Vagina (tissue), 2 donors: ENCODE measurements around the gene INPP4A. TPM values are rescaled to one million over a fixed set of nuclear protein-coding genes. Genes with fewer than 3 reads are reported as not detected.

Source experiments
- DNase-seq, 2 donors: peaks; one replicate each; pipeline ENCODE4 v3.0.0-alpha.2; 2017; ENCODE audit errors: extremely low spot score in 2 of 2
- H3K27ac ChIP-seq: fragments of 200-600 bp; sonication (generic); one replicate; pipeline ENCODE4 v1.5.1; 2019
- H3K27me3 ChIP-seq: fragments of 200-600 bp; sonication (generic); one replicate; pipeline ENCODE4 v1.5.1; 2019
- H3K36me3 ChIP-seq, 2 donors: fragments of 200-600 bp; sonication (generic); one replicate each; pipeline ENCODE4 v1.5.1; 2017 to 2019
- H3K4me1 ChIP-seq: fragments of 200-600 bp; sonication (generic); one replicate; pipeline ENCODE4 v1.5.1; 2019
- H3K4me3 ChIP-seq, 2 donors: fragments of 200-600 bp; sonication (generic); 1 replicate in 1 of 2; 2 replicates in 1 of 2; pipeline ENCODE4 v1.5.1; 2016 to 2019
- H3K9me3 ChIP-seq: fragments of 200-600 bp; sonication (generic); one replicate; pipeline ENCODE4 v1.5.1; 2019
- CTCF ChIP-seq, 3 experiments: fragments of 450-650 bp in 2 of 3; fragments of 200-600 bp in 1 of 3; sonication (generic) in 1 of 3; IDR thresholded peaks; one replicate each; pipeline ENCODE4 v1.5.1; 2017 to 2019; ENCODE audit warnings: antibody characterized with exemption in 3 of 3, mild to moderate bottlenecking in 2 of 3, moderate library complexity in 2 of 3
- POLR2A ChIP-seq, 2 donors: fragments of 450-650 bp; IDR thresholded peaks; one replicate each; pipeline ENCODE4 v1.6.1; 2017; ENCODE audit warnings: antibody characterized with exemption in 2 of 2, mild to moderate bottlenecking in 2 of 2, moderate library complexity in 2 of 2
- POLR2AphosphoS5 ChIP-seq, 2 donors: sonication (generic); formaldehyde crosslinking; IDR thresholded peaks; one replicate each; pipeline ENCODE4 v1.9.0; 2017; ENCODE audit warnings: antibody characterized with exemption in 2 of 2, mild to moderate bottlenecking in 2 of 2, low read depth in 1 of 2; ENCODE audit not compliant: insufficient read depth in 1 of 2
- intact Hi-C: fragments of 100-400 bp; cut with DNase I; formaldehyde crosslinking; loops from one replicate; pipeline ENCODE4 v1.15.1; 2023
- total RNA-seq: library from RNA; depleted of rRNA; stranded (reverse); fragments of >200 nt; gene quantifications from one replicate; pipeline ENCODE4 v1.2.3, GENCODE V29; 2016

INPP4A gene
- total RNA-seq, 1 donor from 2014 or later, result 38.1 TPM

GRCh38 chr2:98487806-98488189, 43.1 kb downstream of the INPP4A start:
- no peaks in the 10 kb centered on the region for H3K36me3 ChIP-seq
- no peak for DNase-seq
- no peaks in the 10 kb centered on the region for H3K9me3 ChIP-seq
- TF ChIP-seq CTCF (IDR thresholded peaks at IDR 0.05), result peak in 1 of 3 experiments; percentile 21
- TF ChIP-seq POLR2A (IDR thresholded peaks at IDR 0.05), result no peak
- peaks cover 46% of the 10 kb centered on the region for H3K4me1 ChIP-seq
- intact Hi-C loops, result no loop called here
- no peak overlapping the region for H3K4me3 ChIP-seq
- H3K27ac ChIP-seq, result no peak overlapping the region
- H3K27me3 ChIP-seq, result no peaks in the 10 kb centered on the region

DNA sequence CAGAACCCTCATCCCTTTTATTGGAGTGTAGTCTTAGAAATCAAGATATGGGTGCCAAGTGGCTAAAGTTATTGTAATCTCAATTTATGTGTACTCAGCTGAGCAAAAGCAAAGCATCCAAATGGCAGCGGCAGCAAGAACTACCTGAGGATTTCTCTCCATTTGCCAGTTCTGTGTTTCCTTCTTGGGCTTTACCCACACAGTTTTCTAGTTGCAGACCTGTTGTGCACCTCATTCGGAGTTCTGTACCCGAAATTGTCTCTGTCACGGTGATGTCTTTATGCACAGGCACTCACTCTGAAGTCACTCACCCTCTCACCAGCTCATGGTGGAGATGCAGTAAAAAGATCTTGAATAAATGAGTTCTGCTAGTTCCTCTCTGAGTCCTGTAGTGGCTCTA, 43.6 kb downstream of the INPP4A start:
- TF ChIP-seq POLR2A (IDR thresholded peaks at IDR 0.05), result no peak
- Histone ChIP-seq H3K27me3 (no peaks in the 10 kb centered on the region), H3K27ac (no peak overlapping the region), H3K4me1 (peaks cover 46% of the 10 kb centered on the region), H3K36me3 (no peaks in the 10 kb centered on the region), H3K9me3 (no peaks in the 10 kb centered on the region), H3K4me3 (no peak overlapping the region)
- DNase-seq, result no peak
- intact Hi-C loops, result no loop called here

GRCh38 chr2:98489486-98489885, 44.8 kb downstream of the INPP4A start:
- peak overlapping the region; percentile 66 for H3K27ac ChIP-seq
- TF ChIP-seq POLR2AphosphoS5 (IDR thresholded peaks at IDR 0.05; ENCODE audit: insufficient read depth in 1 of 2, low read depth in 1 of 2) (no peak), POLR2A (IDR thresholded peaks at IDR 0.05) (no peak), CTCF (IDR thresholded peaks at IDR 0.05) (no peak)

GRCh38 chr2:98489971-98490962, 45.6 kb downstream of the INPP4A start:
- Histone ChIP-seq H3K27me3 (no peaks in the 10 kb centered on the region), H3K36me3 (no peaks in the 10 kb centered on the region), H3K4me1 (peaks cover 46% of the 10 kb centered on the region), H3K9me3 (no peaks in the 10 kb centered on the region), H3K4me3 (no peak overlapping the region), H3K27ac (peak overlapping the region; percentile 66)
- DNase-seq, result no peak
- TF ChIP-seq CTCF (IDR thresholded peaks at IDR 0.05) (no peak), POLR2AphosphoS5 (IDR thresholded peaks at IDR 0.05; ENCODE audit: insufficient read depth in 1 of 2, low read depth in 1 of 2) (no peak), POLR2A (IDR thresholded peaks at IDR 0.05) (no peak)
- intact Hi-C loops, result no loop called here

More at GRCh38 chr2:98489486-98489885, 44.8 kb downstream of the INPP4A start:
- peaks cover 46% of the 10 kb centered on the region for H3K4me1 ChIP-seq
- H3K4me3 ChIP-seq, result no peak overlapping the region
- H3K27me3 ChIP-seq, result no peaks in the 10 kb centered on the region
- H3K36me3 ChIP-seq, result no peaks in the 10 kb centered on the region
- H3K9me3 ChIP-seq, result no peaks in the 10 kb centered on the region
- no peak for DNase-seq
- intact Hi-C loops, result no loop called here

DNA sequence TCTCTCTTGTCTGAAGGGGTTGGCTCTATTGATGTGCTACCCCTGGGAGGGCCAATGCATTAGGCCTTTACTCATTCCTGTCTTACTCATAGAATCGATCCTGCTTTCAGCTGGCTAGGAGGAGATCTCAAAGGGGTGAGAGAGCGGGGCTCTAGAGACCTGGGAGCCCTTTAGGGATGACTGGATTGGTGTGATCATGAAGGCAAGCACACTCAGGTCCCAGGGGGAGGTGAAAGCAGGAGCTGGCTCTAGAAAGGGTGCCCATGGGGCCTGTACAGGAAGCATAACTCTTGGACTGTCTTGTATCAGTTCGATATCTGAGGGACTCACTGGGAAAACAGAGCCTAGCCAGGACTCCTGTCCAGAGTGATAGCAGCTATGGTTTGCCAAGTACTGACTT, 47.8 kb downstream of the INPP4A start:
- DNase-seq, result no peak
- H3K36me3 ChIP-seq, result no peaks in the 10 kb centered on the region
- intact Hi-C loops, result no loop called here
- H3K27me3 ChIP-seq, result no peaks in the 10 kb centered on the region
- no peaks in the 10 kb centered on the region for H3K9me3 ChIP-seq
- no peak overlapping the region for H3K4me3 ChIP-seq
- no peak for TF ChIP-seq POLR2AphosphoS5 (IDR thresholded peaks at IDR 0.05; ENCODE audit: insufficient read depth in 1 of 2, low read depth in 1 of 2)
- no peak for TF ChIP-seq CTCF (IDR thresholded peaks at IDR 0.05)
- TF ChIP-seq POLR2A (IDR thresholded peaks at IDR 0.05), result no peak
- H3K4me1 ChIP-seq, result peaks cover 37% of the 10 kb centered on the region
- no peak overlapping the region for H3K27ac ChIP-seq
